Peyer's patch (tissue), 4 donors: ENCODE results near the gene TMEM92.

Source experiments
- CTCF ChIP-seq, 6 experiments: fragments of 450-650 bp in 4 of 6; fragments of 200-600 bp in 2 of 6; sonication (generic) in 1 of 6; IDR thresholded peaks; one replicate each; pipeline ENCODE4 v1.5.1; 2017 to 2019; ENCODE audit warnings: antibody characterized with exemption in 6 of 6, mild to moderate bottlenecking in 3 of 6, moderate library complexity in 1 of 6
- POLR2A ChIP-seq, 2 donors: fragments of 450-650 bp; IDR thresholded peaks; one replicate each; pipeline ENCODE4 v1.5.1; 2017; ENCODE audit warnings: antibody characterized with exemption in 2 of 2, mild to moderate bottlenecking in 2 of 2, moderate library complexity in 2 of 2

- no peak for TF ChIP-seq CTCF (IDR thresholded peaks at IDR 0.05)
- no peak for TF ChIP-seq POLR2A (IDR thresholded peaks at IDR 0.05)
Observed at GRCh38 chr17:50329716-50330115, 55.5 kb downstream of the TMEM92 start.
